Measurements from ENCODE around the gene CYB5R3. TPM values are rescaled to one million over a fixed set of nuclear protein-coding genes. Genes with fewer than 3 reads are reported as not detected.
"Not testable (repeated sequence)": the region's sequence is repeated elsewhere in the genome, so short reads cannot be mapped to it uniquely, and the experiment has no call there.

CYB5R3 gene
- total RNA-seq, 4 donors from 2014 or later, result 127 to 268 (median 155) TPM

DNA sequence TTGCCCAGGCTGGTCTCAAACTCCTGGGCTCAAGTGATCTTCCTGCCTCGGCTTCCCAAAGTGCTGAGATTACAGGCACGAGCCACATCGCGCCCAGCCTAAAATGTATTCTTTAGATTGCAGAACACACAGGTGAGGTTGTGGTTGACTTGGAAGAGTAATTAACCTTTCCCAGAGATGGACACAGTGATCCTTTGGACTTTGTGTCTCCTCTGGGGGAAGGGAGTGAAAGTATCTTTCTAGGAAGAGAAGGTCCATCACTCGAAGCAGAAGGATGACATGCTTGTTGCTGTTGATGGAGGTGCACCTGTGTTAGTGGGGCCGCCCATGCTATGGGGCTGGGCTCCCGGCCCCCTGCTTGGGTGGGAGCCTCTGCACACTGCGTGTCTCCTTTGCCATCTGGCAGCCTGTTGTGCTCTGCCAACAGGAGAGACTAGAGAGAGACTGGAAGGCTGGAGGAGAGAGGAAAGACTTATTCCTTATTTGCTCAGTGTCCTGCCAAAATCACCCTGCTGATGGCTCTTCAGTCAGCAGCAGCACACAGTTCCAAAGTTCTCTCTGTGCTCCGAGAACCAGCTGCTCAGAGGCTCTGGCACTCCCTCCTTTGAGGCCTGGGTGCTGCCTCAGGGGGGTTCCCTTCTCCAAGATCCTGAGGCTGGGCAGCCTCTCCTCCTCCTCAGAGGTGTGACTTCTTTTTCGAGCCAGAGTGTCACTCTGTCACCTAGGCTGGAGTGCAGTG is 33.1 kb upstream of the CYB5R3 start:
- H3K36me3 ChIP-seq, result no peaks in the 10 kb centered on the region
- H3K27ac ChIP-seq, result peak overlapping the region; percentile 45 to 98 (median 90)
- TF ChIP-seq, protein P1, sequence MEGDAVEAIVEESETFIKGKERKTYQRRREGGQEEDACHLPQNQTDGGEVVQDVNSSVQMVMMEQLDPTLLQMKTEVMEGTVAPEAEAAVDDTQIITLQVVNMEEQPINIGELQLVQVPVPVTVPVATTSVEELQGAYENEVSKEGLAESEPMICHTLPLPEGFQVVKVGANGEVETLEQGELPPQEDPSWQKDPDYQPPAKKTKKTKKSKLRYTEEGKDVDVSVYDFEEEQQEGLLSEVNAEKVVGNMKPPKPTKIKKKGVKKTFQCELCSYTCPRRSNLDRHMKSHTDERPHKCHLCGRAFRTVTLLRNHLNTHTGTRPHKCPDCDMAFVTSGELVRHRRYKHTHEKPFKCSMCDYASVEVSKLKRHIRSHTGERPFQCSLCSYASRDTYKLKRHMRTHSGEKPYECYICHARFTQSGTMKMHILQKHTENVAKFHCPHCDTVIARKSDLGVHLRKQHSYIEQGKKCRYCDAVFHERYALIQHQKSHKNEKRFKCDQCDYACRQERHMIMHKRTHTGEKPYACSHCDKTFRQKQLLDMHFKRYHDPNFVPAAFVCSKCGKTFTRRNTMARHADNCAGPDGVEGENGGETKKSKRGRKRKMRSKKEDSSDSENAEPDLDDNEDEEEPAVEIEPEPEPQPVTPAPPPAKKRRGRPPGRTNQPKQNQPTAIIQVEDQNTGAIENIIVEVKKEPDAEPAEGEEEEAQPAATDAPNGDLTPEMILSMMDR (IDR thresholded peaks at IDR 0.05), result no peak
- no peak for TF ChIP-seq POLR2AphosphoS5 (IDR thresholded peaks at IDR 0.05)
- TF ChIP-seq EP300 (IDR thresholded peaks at IDR 0.05), result no peak
- no peak for TF ChIP-seq POLR2A (IDR thresholded peaks at IDR 0.05)
- no peaks in the 10 kb centered on the region for H3K9me3 ChIP-seq
- ATAC-seq, result no peak
- WGBS, 2 donors (ENCODE audit: low coverage in 1 of 2), result 57% methylated on average over 2 to 10 of the region's 10 CpGs
- peaks cover 4 to 82% (median 60%) of the 10 kb centered on the region in 3 donors for H3K4me1 ChIP-seq
- no peaks in the 10 kb centered on the region for H3K27me3 ChIP-seq
- no peak overlapping the region for H3K4me3 ChIP-seq

DNA sequence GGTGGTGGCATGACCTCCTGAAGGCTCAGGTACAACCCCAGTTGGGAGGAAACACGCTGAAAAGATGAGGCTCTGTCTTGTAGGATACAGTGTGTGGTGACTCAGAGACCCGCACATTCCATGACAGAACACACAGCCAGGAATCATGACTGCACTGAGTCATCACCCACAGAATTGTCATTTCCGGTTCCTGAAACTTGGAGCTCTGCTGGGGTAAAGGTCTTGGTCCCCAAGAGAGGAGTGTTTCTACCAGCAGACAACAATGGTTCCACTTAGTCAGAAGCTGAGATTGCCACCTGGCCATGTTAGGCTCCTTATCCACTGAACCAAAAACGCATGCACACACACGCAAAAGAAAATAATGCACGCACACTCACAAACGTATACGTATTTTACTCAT is 31.5 kb upstream of the CYB5R3 start:
- H3K36me3 ChIP-seq, result no peaks in the 10 kb centered on the region
- peak; percentile 53 for TF ChIP-seq POLR2AphosphoS5 (IDR thresholded peaks at IDR 0.05)
- TF ChIP-seq POLR2A (IDR thresholded peaks at IDR 0.05), result no peak
- no peak for TF ChIP-seq EP300 (IDR thresholded peaks at IDR 0.05)
- TF ChIP-seq, protein P1 (IDR thresholded peaks at IDR 0.05), result no peak
- H3K9me3 ChIP-seq, result no peaks in the 10 kb centered on the region
- no peak overlapping the region for H3K4me3 ChIP-seq
- no peaks in the 10 kb centered on the region for H3K27me3 ChIP-seq
- ATAC-seq, result peak; percentile 68
- peak overlapping the region in 2 of 4 donors; percentile 12 to 62 for H3K27ac ChIP-seq
- 64 to 75% methylated on average over 6 of the region's 8 CpGs for WGBS, 2 donors (ENCODE audit: low coverage in 1 of 2)
- peaks cover 4 to 82% (median 45%) of the 10 kb centered on the region in 3 donors for H3K4me1 ChIP-seq

DNA sequence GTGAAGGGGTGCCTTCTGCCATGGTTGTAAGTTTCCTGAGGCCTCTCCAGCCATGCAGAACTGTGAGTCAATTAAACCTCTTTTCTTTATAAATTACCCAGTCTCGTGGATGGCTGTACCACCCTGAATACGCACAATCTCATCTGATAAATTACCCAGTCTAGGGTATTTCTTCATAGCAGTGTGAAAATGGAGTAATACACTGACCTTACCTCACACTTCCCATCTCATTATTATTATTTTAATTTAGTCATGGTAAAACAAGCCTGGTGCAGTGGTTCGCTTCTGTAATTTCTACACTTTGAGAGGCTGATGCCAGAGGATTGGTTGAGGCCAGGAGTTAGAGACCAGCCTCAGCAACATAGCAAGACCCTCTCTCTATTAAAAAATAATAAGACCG is 30.5 kb upstream of the CYB5R3 start:
- no peaks in the 10 kb centered on the region for H3K36me3 ChIP-seq
- peaks cover 3 to 81% (median 36%) of the 10 kb centered on the region in 3 donors for H3K4me1 ChIP-seq
- H3K27me3 ChIP-seq, result no peaks in the 10 kb centered on the region
- H3K27ac ChIP-seq, result no peak overlapping the region
- H3K4me3 ChIP-seq, result no peak overlapping the region
- no peaks in the 10 kb centered on the region for H3K9me3 ChIP-seq
- TF ChIP-seq, protein P1 (IDR thresholded peaks at IDR 0.05), result no peak
- TF ChIP-seq EP300 (IDR thresholded peaks at IDR 0.05) (no peak), POLR2AphosphoS5 (IDR thresholded peaks at IDR 0.05) (no peak), POLR2A (IDR thresholded peaks at IDR 0.05) (no peak)
- 89 to 100% methylated on average over 2 to 3 of the region's 4 CpGs for WGBS, 2 donors (ENCODE audit: low coverage in 1 of 2)
- ATAC-seq, result no peak

DNA sequence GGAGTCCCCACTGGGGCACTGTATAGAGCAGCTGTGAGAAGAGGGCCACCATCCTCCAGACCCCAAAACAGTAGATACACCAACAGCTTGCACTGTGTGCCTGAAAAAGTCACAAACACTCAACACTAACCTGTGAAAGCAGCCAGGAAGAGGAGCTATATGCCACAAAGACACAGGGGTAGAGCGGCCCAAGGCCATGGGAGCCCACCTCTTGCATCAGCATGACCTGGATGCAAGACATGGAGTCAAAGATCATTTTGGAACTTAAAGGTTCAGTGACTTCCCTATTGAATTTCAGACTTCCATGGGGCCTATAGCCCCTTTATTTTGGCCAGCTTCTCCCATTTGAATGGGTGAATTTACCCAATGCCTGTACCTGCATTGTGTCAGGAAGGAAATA is 29.7 kb upstream of the CYB5R3 start:
- Histone ChIP-seq H3K27ac (peak overlapping the region in 1 of 4 donors; percentile 6), H3K27me3 (no peaks in the 10 kb centered on the region), H3K36me3 (no peaks in the 10 kb centered on the region), H3K4me1 (peaks cover 3 to 81% (median 32%) of the 10 kb centered on the region in 3 donors), H3K4me3 (no peak overlapping the region), H3K9me3 (no peaks in the 10 kb centered on the region)
- TF ChIP-seq POLR2AphosphoS5 (IDR thresholded peaks at IDR 0.05) (no peak), EP300 (IDR thresholded peaks at IDR 0.05) (no peak), POLR2A (IDR thresholded peaks at IDR 0.05) (no peak)
- TF ChIP-seq, protein P1 (IDR thresholded peaks at IDR 0.05), result no peak
- WGBS, 2 donors (ENCODE audit: low coverage in 1 of 2), result 100% methylated on average over 1 of the region's 1 CpG; no CpG with 5 or more reads in 1 of the 2 donors
- no peak for ATAC-seq

DNA sequence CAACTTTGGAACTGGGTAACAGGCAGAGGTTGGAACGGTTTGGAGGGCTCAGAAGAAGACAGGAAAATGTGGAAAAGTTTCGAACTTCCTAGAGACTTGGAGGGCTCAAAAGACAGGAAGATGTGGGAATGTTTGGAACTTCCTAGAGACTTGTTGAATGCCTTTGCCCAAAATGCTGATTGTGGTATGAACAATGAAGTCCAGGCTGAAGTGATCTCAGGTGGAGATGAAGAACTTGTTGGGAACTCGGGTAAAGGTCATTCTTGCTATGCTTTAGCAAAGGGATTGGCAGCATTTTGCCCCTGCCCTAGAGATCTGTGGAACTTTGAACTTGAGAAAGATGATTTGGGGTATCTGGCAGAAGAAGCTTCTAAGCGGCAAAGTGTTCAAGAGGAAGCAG is 28.7 kb upstream of the CYB5R3 start:
- ATAC-seq, H3K36me3 ChIP-seq, H3K27me3 ChIP-seq, H3K4me3 ChIP-seq, H3K9me3 ChIP-seq: not testable (repeated sequence)
- Histone ChIP-seq H3K27ac (peak overlapping the region in 2 of 4 donors; percentile 51 to 74), H3K4me1 (peaks cover 3 to 81% (median 24%) of the 10 kb centered on the region in 3 donors)
- 72 to 82% methylated on average over 3 to 4 of the region's 4 CpGs for WGBS, 2 donors (ENCODE audit: low coverage in 1 of 2)

All from gastroesophageal sphincter (tissue), 4 donors.